Smooth muscle cell (in vitro differentiated cells): Measurements from ENCODE around the gene PIWIL4. TPM values are rescaled to one million over a fixed set of nuclear protein-coding genes. Genes with fewer than 3 reads are reported as not detected.

Experiments used
- DNase-seq: peaks from one replicate; lab custom pipeline; 2025; ENCODE audit not compliant: unreplicated experiment; lab: John Stamatoyannopoulos, UW
- H2AFZ ChIP-seq: fragments of 200-600 bp; sonication (generic); 2 replicates; pipeline ENCODE4 v1.6.0; 2016; ENCODE audit warnings: antibody characterized with exemption, low read depth, mild to moderate bottlenecking
- H3F3A ChIP-seq: fragments of 200-600 bp; sonication (generic); 2 replicates; pipeline ENCODE4 v1.6.0; 2017; ENCODE audit warnings: antibody characterized with exemption, low read depth
- H3K27ac ChIP-seq: fragments of 200-600 bp; sonication (generic); 2 replicates; pipeline ENCODE4 v1.5.1; 2016; ENCODE audit warnings: low read depth, mild to moderate bottlenecking
- H3K27me3 ChIP-seq: fragments of 200-600 bp; sonication (generic); 2 replicates; pipeline ENCODE4 v1.6.1; 2016; ENCODE audit warnings: low read depth, mild to moderate bottlenecking
- H3K36me3 ChIP-seq: fragments of 200-600 bp; sonication (generic); 2 replicates; pipeline ENCODE4 v1.5.1; 2016; ENCODE audit warnings: low read depth
- H3K4me1 ChIP-seq: fragments of 200-600 bp; sonication (generic); 2 replicates; pipeline ENCODE4 v1.5.1; 2016; ENCODE audit warnings: low read depth
- H3K4me2 ChIP-seq: fragments of 200-600 bp; sonication (generic); 2 replicates; pipeline ENCODE4 v1.6.0; 2016; ENCODE audit warnings: mild to moderate bottlenecking
- H3K4me3 ChIP-seq: fragments of 200-600 bp; sonication (generic); 2 replicates; pipeline ENCODE4 v1.5.1; 2016; ENCODE audit warnings: mild to moderate bottlenecking
- H3K79me2 ChIP-seq: fragments of 200-600 bp; sonication (generic); 2 replicates; pipeline ENCODE4 v1.6.0; 2016; ENCODE audit warnings: low read depth, mild to moderate bottlenecking
- H3K9ac ChIP-seq: fragments of 200-600 bp; sonication (generic); 2 replicates; pipeline ENCODE4 v1.6.0; 2016; ENCODE audit warnings: low read depth
- H3K9me3 ChIP-seq: fragments of 200-600 bp; sonication (generic); replicated peaks from 2 replicates; pipeline ENCODE4 v1.5.1; 2016; ENCODE audit warnings: low read depth
- H4K20me1 ChIP-seq: fragments of 200-600 bp; sonication (generic); 2 replicates; pipeline ENCODE4 v1.6.0; 2016; ENCODE audit warnings: low read depth
- WGBS: methylation state at CpG from one replicate; pipeline ENCODE4 v1.1.7; 2016; ENCODE audit warnings: low lambda C conversion rate; 5-methylcytosine and 5-hydroxymethylcytosine counted together
- polyA plus RNA-seq: library from polyadenylated mRNA; unstranded; fragments of >200 nt; fragmentation: Nextera tagmentation; extraction: Ambion mirVana; gene quantifications from 2 replicates; pipeline ENCODE4 v1.2.1, GENCODE V29; 2016
- total RNA-seq: library from RNA; depleted of rRNA; stranded (reverse); fragments of >200 nt; gene quantifications from 2 replicates; pipeline ENCODE4 v1.2.3, GENCODE V29; 2014
- TF ChIP-seq, protein P1 (sequence below): fragments of 200-600 bp; sonication (generic); IDR thresholded peaks from 2 replicates; pipeline ENCODE4 v1.5.1; 2017; ENCODE audit warnings: borderline replicate concordance, mild to moderate bottlenecking, antibody characterized with exemption; ENCODE audit not compliant: insufficient read depth, poor library complexity, severe bottlenecking

The PIWIL4 gene
- total and polyA plus RNA-seq, 2 experiments from 2014 or later: 0.88 to 3.1 TPM

GRCh38 chr11:94664346-94664745, 97.2 kb downstream of the PIWIL4 start:
- H3K36me3 ChIP-seq: no peaks in the 10 kb centered on the region
- no peaks in the 10 kb centered on the region for H3K4me1 ChIP-seq
- H3F3A ChIP-seq: no peaks in the 10 kb centered on the region
- no peaks in the 10 kb centered on the region for H3K9me3 ChIP-seq
- no peak overlapping the region for H3K27ac ChIP-seq
- no peaks in the 10 kb centered on the region for H3K27me3 ChIP-seq
- no peak for DNase-seq
- H4K20me1 ChIP-seq: no peaks in the 10 kb centered on the region
- no peak overlapping the region for H3K4me2 ChIP-seq
- TF ChIP-seq, protein P1, sequence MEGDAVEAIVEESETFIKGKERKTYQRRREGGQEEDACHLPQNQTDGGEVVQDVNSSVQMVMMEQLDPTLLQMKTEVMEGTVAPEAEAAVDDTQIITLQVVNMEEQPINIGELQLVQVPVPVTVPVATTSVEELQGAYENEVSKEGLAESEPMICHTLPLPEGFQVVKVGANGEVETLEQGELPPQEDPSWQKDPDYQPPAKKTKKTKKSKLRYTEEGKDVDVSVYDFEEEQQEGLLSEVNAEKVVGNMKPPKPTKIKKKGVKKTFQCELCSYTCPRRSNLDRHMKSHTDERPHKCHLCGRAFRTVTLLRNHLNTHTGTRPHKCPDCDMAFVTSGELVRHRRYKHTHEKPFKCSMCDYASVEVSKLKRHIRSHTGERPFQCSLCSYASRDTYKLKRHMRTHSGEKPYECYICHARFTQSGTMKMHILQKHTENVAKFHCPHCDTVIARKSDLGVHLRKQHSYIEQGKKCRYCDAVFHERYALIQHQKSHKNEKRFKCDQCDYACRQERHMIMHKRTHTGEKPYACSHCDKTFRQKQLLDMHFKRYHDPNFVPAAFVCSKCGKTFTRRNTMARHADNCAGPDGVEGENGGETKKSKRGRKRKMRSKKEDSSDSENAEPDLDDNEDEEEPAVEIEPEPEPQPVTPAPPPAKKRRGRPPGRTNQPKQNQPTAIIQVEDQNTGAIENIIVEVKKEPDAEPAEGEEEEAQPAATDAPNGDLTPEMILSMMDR: no peak
- H2AFZ ChIP-seq: no peak overlapping the region
- H3K9ac ChIP-seq: no peak overlapping the region
- no peak overlapping the region for H3K4me3 ChIP-seq
- no peaks in the 10 kb centered on the region for H3K79me2 ChIP-seq

GRCh38 chr11:94665116-94665659, 98.0 kb downstream of the PIWIL4 start:
- no peaks in the 10 kb centered on the region for H3K36me3 ChIP-seq
- no peak overlapping the region for H3K9ac ChIP-seq
- no peak overlapping the region for H3K27ac ChIP-seq
- DNase-seq: no peak
- H3K9me3 ChIP-seq: no peaks in the 10 kb centered on the region
- H4K20me1 ChIP-seq: no peaks in the 10 kb centered on the region
- H3F3A ChIP-seq: no peaks in the 10 kb centered on the region
- no peak overlapping the region for H3K4me3 ChIP-seq
- TF ChIP-seq, protein P1: no peak
- H3K4me2 ChIP-seq: no peak overlapping the region
- no peaks in the 10 kb centered on the region for H3K27me3 ChIP-seq
- no peak overlapping the region for H2AFZ ChIP-seq
- 91% methylated on average over 4 of the region's 4 CpGs for WGBS
- no peaks in the 10 kb centered on the region for H3K79me2 ChIP-seq
- no peaks in the 10 kb centered on the region for H3K4me1 ChIP-seq

DNA sequence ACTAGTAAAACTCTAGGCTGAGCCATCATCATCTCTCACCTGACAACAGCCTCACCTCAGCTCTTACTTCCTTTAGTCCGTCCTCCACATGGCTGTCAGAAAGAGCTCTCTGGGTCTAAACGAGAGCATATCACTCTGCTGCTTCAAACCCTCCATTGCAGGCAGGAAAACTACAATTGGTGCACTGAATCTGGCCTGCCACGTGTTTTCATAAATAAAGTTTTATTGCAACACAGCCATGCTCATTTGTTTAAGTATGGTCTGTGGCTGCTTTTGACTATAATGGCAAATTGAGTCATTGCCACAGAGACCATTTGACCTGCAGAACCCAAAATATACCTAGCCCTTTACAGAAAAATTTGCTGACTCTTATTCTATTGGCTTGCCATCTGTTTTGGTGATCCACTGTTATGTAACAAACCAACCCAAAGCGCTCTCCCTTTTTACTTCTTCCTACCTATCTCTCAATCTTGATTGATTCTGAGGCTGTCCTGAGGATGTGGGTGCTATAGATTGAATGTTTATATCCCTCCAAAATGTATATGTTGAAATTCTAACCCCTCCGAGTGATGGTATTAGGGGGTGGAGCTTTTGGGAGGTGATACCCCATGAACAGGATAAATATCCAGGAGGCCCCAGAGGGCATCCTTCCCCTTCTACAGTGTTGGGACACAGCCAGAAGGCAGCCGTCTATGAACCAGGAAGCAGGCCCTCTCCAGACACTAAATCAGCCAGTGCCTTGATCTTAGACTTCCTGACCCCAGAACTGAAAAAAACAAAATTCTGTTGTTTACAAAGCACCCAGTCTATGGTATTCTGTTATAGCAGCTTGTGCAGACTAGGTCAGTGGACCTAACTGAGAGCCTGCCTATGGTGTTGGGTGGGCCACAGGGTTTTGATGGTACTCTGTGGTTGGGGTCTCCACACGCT, 99.9 kb downstream of the PIWIL4 start:
- H4K20me1 ChIP-seq: no peaks in the 10 kb centered on the region
- no peaks in the 10 kb centered on the region for H3K27me3 ChIP-seq
- no peaks in the 10 kb centered on the region for H3F3A ChIP-seq
- H3K9ac ChIP-seq: no peak overlapping the region
- no peak overlapping the region for H2AFZ ChIP-seq
- H3K27ac ChIP-seq: no peak overlapping the region
- TF ChIP-seq, protein P1: no peak
- H3K79me2 ChIP-seq: no peaks in the 10 kb centered on the region
- H3K4me3 ChIP-seq: no peak overlapping the region
- H3K9me3 ChIP-seq: no peaks in the 10 kb centered on the region
- H3K36me3 ChIP-seq: no peaks in the 10 kb centered on the region
- no peak overlapping the region for H3K4me2 ChIP-seq
- DNase-seq: no peak
- 88% methylated on average over 7 of the region's 7 CpGs for WGBS
- H3K4me1 ChIP-seq: no peaks in the 10 kb centered on the region
